LoVo (cell line): ENCODE data around the gene EPHA1.

Experiments
- DNase-seq: peaks from one replicate; pipeline ENCODE4 v3.0.0-alpha.2; 2016; ENCODE audit warnings: low spot score

The EPHA1 gene

DNA sequence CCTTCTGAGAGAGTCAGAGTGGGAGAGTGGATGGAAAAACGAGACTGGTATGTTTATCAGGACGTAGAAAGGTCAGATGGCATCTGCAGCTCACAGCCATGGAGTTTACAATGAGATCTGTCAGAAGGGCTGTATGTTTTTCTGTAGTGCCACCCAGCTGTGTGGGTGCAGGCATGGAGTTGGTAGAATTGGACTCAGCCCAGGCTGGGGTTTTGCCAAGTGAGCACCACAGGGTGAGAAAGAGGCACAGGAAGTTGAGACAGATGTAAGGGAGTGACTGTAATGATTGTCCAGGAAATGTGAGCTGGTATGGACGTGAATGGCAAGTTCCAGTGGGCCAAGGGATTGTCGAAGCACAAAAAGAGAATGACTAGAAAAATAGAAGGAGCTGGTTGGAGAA lies 36.6 kb downstream of the EPHA1 start:
- DNase-seq = peak; percentile 35

DNA sequence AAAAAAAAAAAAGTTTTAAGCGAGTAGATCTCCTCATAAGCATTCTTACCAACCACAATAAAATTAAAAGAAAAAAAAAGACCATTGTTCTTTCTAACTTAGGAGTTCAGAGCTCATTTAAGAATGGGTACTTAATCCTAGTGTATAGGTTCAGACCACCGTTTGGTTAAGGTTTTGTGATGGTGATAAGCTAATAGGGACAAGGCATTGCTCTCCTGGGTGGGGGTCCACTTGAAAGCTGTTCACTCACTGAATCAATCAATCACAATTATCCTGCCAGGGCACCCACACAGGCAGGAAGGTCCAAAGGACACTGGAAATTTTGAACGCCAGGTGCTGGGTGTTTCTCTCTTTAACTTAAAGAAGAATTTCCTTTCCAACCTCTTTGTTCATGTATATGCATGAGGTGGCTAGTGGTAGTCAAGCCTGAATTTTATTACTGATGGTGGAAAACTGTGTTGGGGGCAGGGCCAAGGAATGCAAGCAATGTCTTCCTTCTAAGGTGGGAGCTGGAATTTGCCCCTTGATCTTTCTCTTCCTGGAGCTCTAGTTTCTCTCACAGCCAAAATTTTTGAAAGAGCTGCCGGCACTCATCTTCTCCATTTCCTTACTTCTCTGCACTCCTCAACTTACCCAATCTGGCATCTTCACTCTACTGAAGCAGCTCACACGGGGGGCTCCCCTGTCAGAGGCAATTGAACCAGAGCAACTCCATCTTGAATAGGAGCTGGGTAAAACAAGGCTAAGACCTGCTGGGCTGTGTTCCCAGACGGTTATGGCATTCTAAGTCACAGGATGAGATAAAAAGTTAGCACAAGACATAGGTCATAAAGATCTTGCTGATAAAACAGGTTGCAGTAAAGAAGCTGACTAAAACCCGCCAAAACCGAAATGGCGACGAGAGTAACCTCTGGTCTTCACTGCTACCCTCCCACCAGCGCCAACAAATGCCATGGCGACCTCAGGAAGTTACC lies 38.7 kb downstream of the EPHA1 start:
- DNase-seq = peak; percentile 79

DNA sequence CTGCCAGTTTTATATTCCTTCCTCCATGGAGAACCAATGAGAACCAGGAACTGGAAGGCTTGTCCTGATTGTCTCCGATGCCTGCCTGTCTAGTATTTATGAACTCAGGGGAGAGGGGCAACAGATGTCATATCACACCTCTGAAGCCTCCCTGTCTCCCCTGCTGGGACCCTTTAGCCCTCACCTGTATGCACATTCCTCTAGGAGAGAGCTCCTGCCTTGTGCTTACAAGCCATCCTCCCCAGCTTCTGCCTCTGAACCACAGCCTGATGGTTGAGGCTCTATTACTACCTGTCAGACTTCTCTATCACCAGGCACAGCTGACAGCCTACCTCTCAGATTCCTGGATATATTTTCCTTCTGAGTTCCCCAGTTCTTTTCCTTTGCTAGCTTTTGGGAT lies 40.3 kb downstream of the EPHA1 start:
- no peak for DNase-seq

DNA sequence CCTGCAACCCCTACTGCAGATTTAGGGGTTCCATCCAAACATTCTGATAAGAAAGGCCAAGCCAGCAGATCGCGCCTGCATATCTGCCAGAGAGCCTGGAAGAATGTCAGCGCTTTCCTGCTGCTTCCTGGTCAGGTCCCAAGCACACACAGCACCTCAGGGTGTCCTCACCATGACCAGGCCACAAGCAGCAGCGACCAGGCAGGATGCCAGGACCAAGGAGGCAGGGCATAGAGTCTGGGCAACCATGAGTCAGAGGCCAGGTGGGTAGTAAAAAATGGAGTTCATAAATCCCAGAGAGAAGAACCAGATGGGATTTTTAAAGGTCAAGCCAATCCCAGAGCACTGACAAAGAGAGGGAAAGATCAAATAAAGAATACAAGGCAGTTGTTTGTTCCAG lies 40.7 kb downstream of the EPHA1 start:
- DNase-seq = peak; percentile 98

GRCh38 chr7:143363016-143363937 lies 45.4 kb downstream of the EPHA1 start:
- no peak for DNase-seq

GRCh38 chr7:143362131-143363015 lies 46.3 kb downstream of the EPHA1 start, which contains the start of gene FAM131B:
Gene FAM131B, minus strand, starts transcription at chr7:143362713. Its CDS starts 110 bp downstream, at chr7:143362603.
- no peak for DNase-seq

DNA sequence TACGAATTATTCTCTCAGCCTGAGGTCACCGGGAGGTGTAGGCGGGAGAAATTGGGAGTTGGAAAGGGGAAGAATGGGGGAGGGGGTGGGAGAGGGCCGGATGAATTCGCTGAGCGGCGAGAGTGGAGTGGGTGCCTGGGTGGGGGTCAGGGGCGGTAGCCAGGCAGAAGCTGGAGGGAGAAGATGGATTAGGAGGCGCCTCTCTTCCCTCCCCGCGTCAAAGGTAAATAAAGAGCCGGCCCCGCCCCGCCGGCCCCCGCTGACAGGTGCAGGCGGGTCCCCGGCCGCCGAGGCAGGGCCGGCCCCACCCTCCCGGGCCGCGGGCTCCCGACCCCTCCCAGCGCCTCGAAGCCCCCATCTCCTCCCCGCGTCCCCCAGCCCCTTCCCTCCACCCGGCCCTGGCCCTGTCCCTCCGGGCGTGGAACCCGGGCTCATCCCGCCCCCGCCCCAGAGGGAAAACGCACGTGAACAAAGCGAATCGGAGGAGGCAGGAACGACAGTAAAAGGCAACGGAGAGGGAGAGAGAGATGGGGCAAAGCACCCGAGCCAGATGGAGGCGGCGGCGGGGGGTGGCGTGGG lies 47.0 kb downstream of the EPHA1 start:
- DNase-seq = no peak

DNA sequence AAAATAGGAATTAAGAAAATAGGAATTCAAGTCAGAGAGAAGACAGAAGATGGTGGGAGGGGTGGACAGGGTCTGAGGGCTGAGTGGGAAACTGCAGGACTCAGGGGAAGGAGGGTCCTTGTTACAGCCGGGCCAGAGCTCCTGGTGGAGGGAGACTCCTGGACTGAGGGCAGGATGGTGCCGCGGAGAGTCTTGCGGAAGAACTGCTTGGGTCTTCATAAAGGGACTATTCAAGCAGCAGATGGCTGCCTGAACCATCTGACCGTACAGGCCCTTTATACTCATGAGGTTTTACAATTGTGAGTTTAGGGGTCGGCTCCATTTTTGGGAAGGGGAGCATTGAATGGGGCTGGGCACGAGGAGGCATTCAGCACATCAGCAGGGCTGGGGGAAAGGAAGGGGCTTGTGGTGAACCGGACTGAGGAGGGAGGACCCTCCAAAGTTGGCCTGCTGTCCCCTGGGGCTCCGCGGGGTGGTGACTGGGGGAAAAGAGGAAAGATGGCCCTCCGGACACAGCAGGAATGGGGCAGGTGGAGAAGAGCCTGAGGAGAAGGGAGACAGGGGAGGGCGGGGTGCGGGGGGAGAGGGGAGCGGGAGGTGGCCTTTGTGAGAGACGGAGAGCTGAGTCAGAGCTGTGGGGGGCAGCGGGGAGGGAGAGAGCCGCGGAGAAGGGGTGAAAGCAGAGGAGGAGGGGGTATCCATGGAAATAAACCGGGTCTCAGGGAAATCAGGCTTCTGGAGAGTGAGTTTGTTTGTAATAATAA lies 47.7 kb downstream of the EPHA1 start:
- no peak for DNase-seq

DNA sequence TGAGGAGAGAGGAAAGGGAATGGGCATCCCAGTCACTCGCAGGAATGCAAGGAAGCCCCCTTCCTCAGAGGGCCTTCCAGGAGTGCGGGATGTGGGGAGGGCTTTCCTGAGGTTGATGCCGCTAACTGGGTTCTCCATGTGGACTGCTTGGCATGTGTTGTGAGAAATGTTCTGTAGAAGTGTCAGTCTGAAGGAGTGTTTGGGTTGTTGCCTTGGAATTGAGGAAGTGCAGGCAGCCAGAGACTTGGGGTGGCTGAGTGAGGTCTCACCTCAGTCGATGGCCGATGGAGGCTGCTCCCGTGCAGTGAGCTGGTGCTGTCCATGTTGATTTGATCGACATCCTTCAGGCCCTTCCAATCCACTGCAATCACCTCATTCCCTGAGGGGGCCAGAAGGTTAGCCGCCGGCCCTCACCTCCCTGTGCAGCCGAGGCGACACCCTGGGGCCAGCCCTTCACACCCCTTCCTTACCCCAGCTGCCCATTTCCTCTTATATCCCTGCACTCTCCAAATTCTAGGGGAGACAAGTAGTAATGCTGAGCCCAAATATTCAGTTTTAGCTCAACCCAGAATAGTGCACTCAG lies 48.8 kb downstream of the EPHA1 start:
- no peak for DNase-seq

- no peak for DNase-seq
Observed at GRCh38 chr7:143358626-143359025, 50.0 kb downstream of the EPHA1 start.

GRCh38 chr7:143356414-143357050 lies 52.1 kb downstream of the EPHA1 start:
- no peak for DNase-seq

GRCh38 chr7:143355450-143356385 lies 52.9 kb downstream of the EPHA1 start:
- DNase-seq = no peak

- DNase-seq = no peak
Observed at GRCh38 chr7:143354965-143355364, 53.7 kb downstream of the EPHA1 start.

- no peak for DNase-seq
Observed at GRCh38 chr7:143354376-143354775, 54.3 kb downstream of the EPHA1 start.

GRCh38 chr7:143352531-143353002 lies 56.1 kb downstream of the EPHA1 start:
- no peak for DNase-seq

GRCh38 chr7:143351574-143351973 lies 57.1 kb downstream of the EPHA1 start:
- DNase-seq = no peak

GRCh38 chr7:143351060-143351459 lies 57.6 kb downstream of the EPHA1 start:
- no peak for DNase-seq

GRCh38 chr7:143347950-143348349 lies 60.7 kb downstream of the EPHA1 start:
- no peak for DNase-seq
